Measurements from ENCODE around the gene PPM1B.
"Not testable (repeated sequence)": the region's sequence is repeated elsewhere in the genome, so short reads cannot be mapped to it uniquely, and the experiment has no call there.

PPM1B gene

DNA sequence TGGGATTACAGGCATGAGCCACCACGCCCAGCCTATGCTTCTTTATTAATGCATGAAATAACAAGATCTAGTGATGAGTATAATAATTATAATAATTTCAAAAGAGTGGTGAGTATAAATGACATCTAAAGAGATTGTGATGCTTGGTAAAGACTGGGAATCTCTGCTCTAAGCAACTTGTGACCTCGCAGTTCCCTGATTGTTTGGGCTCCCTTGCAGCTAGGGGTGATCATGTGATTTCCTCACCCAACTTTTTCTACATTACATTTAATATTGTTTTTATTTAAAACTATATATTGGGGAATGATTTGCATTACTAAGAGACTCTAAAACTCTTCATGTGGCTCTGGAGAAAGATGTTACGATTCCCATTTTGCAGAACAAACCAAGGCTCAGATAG lies 4.1 kb upstream of the PPM1B start:
- DNase-seq = no peak

DNA sequence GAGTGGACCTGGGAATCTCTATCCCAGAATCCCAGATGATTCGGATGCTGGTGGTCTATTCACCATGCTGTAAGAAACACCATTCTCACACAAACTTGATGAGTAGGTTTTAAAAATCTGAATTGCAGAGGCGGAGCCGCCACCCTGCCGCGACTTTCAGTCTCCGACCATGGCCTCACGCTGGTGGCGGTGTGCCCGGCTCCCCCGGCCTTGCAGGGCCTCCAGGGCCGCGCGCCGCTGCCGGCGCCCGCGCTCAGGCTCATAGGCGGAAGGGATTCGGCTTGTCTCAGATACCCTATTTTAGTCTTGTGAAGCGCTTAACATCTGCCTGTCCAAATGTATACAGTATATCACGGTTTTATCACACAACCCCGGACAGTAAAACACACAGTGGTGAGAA lies 2.6 kb upstream of the PPM1B start:
- DNase-seq = no peak

DNA sequence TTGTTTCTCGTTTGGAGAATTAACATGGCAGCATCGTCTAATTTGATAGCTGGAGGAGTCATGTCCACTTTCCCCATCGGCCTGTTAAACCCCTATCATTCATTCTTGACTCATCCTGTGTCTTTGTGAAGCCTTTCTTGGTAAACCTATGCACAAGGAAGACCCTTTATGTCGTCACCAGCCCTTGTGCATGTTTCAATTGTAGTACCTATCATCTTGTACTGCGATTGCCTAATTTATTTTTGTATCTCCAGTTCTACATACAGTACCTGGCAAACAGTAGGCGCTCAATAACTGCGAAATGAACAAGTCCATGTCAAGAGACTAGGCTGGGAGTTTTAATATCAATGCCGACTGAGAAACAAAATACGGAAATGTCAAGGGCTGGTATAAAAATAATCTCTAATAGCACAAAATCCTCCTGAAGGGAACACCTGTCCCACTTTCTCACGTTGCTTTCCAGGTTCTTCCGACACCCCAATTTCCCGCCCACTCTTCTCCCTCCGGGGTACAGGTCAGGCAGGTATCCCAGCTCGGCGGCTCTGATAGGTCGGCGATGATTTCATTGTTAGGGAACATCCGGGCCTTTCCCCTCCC lies 1.3 kb upstream of the PPM1B start:
- DNase-seq = peak in 1 of 2 experiments; percentile 31

DNA sequence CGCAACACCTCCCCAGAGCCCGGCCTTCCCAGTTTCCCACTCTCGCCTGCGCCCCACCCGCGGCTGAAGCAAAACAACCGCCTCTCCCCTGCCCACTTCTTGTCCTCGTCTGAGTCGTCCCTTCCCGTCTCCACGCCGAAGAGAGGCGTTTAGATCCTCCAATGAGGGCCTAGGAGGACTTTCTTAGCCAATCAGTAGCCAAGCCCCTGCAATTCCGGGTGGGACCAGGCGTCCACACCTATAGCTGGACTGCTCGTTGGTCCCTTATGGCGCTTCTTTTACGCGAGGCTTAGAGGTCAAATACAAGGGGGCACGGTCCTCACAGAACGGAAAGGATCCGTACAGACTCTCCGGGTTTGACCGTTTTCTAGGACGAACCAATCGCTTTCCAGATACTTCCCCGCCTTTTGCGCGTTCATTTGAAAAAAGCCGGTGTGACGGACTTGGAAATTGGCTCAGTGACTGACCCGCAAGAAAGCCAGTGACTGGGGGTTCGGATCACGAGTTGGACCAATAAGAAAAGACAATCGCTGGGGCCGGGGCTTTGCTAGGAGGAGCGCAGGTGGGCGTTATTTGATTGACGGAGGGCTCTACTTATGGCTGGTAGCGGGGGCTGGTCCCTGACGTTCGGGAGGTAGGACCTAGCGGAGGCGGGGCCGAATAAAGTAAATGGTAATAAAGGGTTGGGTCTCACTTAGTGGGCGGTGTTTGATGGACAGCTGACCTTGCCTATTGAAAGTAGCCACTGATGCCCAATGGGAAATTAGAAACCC lies 581 bp upstream of the PPM1B start:
- peak; percentile 99 to 100 for DNase-seq

DNA sequence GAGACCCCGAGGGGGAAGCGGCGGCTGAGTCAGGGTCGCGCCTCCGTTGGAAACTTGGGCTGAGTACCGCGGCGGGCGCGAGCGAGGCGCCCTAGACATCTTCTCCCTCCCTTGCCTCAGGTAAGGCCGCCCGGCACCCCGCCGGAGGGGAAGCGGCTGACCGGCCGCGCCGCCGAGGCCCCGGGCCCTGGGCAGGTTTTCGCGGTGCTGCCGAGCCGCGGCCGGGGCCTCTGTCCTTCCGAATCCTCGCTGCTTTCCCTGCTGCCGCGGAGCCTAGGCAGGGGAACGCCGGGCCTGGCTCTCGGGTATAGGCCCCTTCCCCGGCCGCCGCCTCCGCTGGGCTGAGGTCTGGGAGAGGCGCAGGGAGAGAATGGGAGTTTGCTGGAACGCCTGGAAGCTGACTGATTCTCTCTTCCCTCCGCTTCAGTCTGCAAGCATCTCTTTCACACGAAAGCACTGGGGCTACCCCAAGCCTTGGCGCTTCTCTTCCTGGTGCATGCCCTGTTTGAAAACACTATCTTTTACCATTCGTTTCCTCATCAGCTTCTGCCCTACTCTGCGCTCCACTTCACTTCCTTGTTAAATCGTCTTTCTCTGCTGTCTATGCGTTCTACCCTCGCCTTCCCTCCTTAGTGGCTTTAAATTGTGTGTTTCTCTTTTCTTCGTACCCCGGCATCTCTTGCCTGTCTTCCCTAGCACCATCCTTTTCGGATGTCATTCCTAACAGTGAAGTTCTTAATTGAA lies 652 bp downstream of the PPM1B start:
- peak in 1 of 2 experiments; percentile 74 for DNase-seq

DNA sequence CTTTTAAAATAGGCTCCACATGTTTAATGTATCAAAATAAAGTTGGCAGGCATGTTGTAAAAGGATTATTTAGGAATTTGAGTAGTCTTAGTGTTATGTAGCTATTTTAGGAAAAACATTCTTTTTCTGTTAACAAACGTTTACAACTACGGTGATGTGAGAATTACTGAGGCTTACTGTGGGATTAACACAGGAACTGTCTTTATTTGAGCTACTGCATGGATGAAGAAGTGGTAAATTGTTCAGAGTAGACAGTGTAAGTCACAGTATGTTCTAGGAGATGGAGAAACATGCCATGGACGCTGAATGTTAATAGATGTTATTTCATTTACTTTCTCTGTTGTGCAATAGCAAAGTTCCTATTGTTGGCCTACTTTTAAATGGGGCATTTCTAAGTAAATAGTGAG lies 1.6 kb downstream of the PPM1B start:
- DNase-seq = no peak

DNA sequence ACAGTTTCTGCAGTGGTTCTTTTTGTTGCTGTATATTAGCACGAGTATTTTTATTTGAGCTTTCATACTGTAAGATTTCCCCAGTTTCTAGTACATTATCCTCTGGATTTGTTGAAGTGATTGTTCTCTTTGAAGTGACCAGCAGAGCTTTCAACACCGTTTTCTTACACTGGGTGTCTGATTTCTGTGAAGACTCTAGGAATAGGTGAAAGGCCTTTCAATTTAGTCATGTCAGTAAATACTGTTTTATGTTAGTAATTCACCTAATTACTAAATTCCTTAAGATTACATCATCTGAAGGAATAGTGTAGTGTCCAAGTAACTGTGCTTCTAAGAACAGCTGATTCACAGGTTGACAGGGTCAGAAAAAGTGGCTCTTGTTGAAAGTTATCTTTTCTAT lies 2.3 kb downstream of the PPM1B start:
- DNase-seq = no peak

DNA sequence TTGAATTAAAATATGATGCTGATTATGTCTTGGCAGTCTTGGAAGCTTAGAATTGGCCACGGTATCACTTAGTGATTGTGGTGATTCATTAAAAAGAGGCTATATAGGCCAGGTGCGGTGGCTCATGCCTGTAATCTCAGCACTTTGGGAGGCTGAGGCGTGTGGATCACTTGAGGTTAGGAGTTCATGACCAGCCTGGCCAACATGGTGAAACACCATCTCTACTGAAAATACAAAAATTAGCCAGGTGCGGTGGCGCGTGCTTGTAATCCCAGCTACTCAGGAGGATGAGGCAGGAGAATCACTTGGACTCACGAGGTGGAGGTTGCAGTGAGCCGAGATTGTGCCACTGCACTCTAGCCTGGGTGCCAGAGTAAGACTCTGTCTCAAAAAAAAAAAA lies 2.8 kb downstream of the PPM1B start:
- DNase-seq = not testable (repeated sequence)

DNA sequence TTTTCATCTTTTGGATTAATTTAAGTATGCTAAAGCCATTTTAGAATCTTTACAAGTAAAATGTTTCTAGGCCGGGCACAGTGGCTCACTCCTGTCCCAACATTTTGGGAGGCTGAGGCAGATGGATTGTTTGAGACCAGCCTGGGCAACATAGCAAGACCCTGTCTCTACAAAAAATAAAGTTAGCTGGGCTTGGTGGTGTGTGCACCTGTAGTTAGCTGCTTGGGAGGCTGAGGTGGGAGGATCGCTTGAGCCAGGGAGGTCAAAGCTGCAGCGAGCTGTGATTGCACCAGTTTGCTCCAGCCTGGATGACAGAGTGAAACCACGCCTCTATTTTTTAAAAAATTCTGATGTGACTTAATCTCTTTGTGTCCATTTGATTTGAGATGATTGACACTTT lies 3.9 kb downstream of the PPM1B start:
- DNase-seq = no peak

DNA sequence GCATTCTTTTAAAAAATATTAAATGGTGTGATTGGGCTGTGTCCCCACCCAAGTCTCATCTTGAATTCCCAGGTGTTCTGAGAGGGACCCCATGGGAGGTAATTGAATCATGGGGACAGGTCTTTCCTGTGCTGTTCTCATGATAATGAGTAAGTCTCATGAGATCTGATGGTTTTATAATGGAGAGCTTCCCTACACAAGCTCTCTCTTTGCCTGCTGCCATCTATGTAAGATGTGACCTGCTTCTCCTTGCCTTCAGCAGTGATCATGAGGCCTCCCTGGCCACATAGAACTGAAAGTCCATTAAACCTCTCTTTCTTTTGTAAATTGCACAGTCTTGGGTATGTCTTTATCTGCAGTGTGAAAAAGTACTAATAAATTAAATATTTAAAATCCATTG lies 10.3 kb downstream of the PPM1B start:
- DNase-seq = no peak

DNA sequence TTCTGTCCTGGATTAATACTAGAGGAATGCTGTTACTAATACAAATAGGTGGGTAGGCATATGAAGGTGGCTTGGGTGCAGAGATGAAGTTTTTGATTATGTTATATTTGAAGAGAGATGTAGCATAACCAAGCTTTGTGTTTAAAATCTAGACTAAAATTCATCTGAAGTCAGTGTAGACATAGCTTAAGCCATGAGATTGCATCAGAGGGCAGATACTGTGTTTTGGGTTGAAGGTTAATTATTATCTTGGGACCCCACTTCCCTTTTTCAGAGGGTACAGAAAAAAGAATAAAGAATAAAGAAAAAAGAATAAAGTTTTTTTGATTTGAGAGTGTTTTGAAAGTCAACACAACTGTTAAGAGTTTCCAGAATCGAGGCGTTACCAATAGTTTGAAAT lies 13.0 kb downstream of the PPM1B start:
- DNase-seq = no peak

DNA sequence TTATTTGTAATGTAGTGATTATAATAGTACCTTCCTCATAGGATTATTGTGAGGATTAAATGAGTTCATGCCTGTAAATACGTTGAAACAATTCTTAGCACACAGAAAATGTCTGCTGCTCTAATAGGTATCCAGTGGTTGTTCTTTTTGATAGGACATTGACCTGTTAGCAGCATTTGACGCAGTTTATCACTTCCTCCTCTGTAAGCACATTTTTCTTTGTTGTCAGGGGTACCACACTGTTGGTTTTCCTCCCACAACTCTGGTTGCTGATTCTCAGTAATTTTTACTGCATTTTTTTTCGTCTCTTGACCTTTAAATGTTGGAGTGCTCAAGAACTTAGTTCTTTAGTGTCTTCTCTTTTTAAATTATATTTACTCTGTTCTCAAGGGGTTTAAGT lies 15.4 kb downstream of the PPM1B start:
- no peak for DNase-seq

DNA sequence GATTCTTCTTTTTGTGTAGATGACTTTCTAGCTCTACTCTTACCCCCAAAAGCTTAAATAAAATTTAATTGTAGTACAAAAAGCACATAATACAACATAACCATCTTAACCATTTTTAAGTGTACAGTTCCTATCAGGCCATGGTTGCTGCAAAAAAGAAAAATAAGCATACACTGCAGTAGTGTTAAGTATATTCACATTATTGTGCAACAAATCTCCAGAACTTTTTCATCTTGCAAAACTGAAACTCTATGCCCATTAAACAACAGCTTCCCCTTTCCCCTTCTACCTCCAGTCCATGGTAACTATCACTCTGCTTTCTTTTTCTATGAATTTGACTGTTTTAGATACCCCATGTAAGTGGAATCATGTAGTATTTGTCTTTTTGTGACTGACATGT lies 18.1 kb downstream of the PPM1B start:
- DNase-seq = no peak

DNA sequence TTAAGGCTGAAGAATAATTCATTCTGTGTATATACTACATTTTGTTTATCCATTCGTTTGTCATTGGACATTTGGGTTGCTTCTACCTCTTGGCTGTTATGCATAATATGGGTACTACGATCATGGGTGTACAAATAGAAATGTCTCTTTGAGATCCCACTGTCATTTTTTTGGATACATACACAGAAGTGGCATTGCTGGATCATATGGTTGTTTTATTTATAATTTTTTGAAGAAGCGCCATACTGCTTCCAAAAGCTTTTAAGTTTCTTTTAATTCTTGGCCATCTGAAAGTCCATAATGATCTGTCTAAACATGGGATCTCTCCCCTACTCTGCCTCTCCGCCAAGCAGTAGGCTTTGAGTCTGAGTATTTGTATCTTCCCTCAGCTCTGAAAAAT lies 18.6 kb downstream of the PPM1B start:
- no peak for DNase-seq

DNA sequence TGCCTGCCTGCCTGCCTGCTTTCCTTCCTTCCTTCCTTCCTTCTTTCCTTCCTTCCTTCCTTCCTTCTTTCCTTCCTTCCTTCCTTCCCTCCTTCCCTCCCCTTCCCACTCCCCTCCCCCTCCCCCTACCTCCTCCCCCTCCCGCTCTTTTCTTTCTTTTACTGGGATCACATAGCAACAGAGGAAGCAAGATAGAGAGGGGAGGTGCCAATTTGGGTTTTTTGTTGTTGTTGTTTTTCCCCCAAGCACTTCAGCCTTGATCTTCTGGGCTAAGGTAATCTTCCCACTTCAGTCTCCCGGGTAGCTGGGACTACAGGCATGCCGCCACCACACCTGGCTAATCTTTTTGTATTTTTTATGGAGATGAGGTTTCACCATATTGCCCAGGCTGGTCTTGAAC lies 20.0 kb downstream of the PPM1B start:
- DNase-seq = no peak

DNA sequence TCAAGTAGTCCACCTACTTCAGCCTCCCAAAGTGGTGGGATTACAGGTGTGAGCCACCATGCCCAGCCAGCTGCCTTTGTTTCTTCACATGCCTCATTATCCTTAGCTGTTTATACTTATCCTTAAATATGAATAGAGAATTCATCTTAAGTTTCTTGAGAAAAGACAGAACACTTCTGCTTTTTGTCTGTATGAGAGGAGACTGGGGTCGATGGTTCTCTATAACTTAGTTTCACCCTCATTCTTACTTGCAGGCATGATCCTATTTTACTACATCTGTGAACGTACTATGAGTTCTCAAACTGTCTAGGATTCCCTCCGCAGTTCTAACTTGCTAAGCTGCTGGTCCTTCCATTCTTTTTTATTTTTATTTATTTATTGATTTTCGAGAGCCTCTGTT lies 20.4 kb downstream of the PPM1B start:
- DNase-seq = no peak

DNA sequence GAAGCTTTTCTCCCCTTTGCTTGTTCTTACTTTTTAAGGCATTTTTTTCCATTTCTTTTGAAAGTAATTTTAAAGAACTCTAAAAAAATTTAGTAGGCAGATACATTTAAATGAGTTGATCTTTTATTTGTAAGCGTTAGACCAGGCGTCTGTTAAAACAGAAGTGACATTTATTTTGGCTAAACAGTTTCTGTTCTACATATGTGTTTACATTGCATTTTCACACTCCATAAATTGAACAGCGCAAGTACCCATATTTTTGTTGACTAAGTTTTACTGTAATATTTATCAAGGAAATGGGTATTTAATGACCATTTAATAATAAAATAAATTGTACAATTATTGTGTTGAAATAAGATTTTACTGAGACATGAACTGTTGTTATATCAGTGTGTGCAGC lies 21.9 kb downstream of the PPM1B start:
- DNase-seq = no peak

DNA sequence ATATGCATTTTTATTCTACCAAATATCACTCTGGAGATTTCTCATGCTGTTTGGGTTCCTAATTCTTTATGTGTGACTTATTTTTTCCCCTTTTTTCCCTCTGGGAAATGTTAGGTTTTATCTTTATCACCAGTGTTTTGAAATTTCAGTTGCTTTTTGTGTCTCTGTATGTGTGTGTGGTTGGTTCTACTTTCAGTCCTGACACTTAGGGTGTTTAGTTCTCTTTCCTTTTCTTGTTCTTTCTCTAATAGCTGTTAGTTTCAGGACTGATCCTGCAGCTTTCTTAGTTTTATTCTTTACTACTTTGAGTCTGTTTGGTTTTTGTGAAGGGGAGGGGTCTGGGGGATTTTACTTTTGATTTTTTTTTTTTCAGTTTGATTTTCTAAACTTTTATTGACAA lies 23.1 kb downstream of the PPM1B start:
- no peak for DNase-seq

DNA sequence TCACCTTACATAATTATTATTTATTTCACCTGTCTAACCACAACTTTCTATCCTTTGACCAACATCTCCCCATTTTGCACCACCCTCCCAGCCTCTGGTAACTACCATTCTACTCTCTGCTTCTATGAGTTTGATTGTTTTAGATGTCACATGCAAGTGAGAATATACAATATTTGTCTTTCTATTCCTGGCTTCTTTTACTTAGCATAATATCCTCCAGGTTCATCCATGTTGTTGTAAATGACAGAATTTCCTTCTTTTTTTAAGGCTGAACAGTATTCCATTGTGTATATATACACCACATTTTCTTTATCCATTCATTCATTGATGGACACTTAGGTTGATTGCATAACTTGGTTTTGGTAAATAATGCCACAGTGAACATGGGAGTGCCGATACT lies 24.0 kb downstream of the PPM1B start:
- no peak for DNase-seq

DNA sequence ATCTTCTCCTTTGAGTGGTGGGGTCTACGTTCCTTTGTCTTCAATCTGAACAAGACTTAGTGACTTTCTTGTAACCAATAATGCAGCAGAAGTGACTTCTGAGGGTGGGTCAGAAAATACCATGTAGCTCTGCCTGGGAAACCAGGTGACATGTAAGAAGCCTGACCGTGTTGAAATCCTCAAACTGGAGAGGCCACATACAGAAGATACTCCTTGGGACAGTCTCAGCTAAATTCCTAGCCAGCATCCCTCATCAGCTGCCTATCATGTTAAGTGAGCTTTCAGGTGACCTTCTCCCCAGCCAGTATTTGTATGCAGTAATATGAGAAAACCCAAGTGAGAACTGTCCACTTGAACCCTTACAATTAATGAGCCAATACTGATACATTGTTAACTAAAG lies 27.0 kb downstream of the PPM1B start:
- DNase-seq = no peak

DNA sequence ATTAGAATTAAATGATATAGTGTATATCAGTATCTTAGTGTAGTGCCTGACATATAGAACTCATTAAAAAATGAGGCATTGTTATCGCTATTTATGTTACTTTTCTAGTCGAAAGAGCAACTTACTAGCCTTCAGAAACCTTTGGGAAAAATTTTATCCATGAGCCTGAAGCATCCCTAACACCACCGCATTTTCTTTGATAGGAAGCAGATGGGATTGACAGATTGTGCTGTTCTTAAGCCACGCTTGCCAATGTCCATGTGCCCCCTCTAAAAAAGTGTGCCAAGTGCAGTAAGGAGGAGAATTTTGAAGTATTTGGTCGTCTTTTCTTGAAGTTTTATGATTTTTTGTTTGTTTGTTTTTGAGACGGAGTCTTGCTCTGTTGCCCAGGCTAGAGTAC lies 29.1 kb downstream of the PPM1B start:
- DNase-seq = no peak

DNA sequence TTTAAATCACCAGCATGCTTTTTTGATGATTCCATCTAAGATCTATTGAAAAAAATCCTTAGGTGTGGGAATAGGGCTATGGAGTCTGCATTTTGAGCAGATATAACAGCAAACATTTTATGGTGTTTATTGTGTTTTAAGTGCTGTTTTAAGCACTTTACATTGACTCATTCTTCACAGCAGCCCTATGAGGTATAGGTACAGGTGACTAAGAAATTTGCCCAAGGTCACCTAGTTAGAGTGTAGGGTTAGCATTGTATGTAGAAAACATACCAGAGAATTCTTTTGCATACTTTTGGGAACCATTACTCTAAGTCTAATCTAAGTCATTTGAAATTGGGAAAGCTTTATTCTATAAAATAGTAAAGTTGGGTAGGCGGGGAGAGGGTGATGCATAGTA lies 31.3 kb downstream of the PPM1B start:
- no peak for DNase-seq

DNA sequence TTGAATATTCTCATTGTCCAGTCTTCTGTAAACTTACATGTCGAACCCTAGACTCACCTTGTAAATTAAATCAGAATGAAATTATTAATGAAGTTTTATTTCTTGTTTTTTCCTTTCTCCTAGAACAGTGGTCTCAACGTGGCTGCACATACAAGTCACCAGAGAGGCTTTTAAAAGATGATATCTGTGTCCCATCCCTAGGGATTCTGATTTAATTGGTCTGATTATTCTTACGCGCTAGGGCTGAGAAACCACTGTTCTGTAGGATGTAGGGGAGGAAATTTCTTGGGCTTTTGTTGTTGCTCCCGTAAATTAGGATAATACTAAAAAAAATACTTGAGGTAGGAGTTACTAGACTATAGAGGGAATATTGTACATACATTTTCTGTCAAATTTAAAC lies 32.1 kb downstream of the PPM1B start:
- no peak for DNase-seq

DNA sequence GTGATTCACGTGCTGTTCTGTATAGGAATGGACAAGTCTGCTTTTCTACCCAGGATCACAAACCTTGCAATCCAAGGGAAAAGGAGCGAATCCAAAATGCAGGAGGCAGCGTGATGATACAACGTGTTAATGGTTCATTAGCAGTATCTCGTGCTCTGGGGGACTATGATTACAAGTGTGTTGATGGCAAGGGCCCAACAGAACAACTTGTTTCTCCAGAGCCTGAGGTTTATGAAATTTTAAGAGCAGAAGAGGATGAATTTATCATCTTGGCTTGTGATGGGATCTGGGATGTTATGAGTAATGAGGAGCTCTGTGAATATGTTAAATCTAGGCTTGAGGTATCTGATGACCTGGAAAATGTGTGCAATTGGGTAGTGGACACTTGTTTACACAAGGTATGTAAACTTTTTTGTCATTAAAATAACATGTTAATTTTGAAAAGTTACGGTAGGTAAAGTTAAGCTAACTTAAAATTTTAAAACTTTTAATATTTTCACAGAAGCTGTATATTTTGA lies 33.0 kb downstream of the PPM1B start:
- no peak for DNase-seq

Data from NCI-H526 (cell line).